OCI-LY3 (cell line): ENCODE results near the gene BOC.

ENCODE experiments used
- H2AFZ ChIP-seq: fragments of 200-600, 300-600 bp; shearing (Covaris generic); 2 replicates; pipeline ENCODE4 v1.6.0; 2014; ENCODE audit warnings: antibody characterized with exemption, low read depth, low read length
- H3K27ac ChIP-seq: fragments of 200-600, 300-600 bp; sonication (generic); 2 replicates; pipeline ENCODE4 v1.5.1; 2014; ENCODE audit warnings: mild to moderate bottlenecking, low read length, moderate library complexity, mixed read lengths
- H3K27me3 ChIP-seq: fragments of 200-600, 300-600 bp; sonication (generic); 2 replicates; pipeline ENCODE4 v1.6.1; 2014; ENCODE audit warnings: low read depth, low read length, mixed read lengths
- H3K36me3 ChIP-seq: fragments of 200-600, 300-600 bp; sonication (generic); replicated peaks from 2 replicates; pipeline ENCODE3; 2014; ENCODE audit warnings: low read depth, low read length, mixed read lengths
- H3K4me1 ChIP-seq: fragments of 300-600, 200-600 bp; sonication (generic); 2 replicates; pipeline ENCODE4 v1.6.1; 2014; ENCODE audit warnings: low read length, mixed read lengths
- H3K4me2 ChIP-seq: fragments of 200-600, 300-600 bp; sonication (generic); 2 replicates; pipeline ENCODE4 v1.6.1; 2014; ENCODE audit warnings: low read length, mixed read lengths
- H3K4me3 ChIP-seq: fragments of 300-600, 200-600 bp; sonication (generic); 2 replicates; pipeline ENCODE4 v1.5.1; 2014; ENCODE audit warnings: antibody characterized with exemption, mild to moderate bottlenecking, low read length, moderate library complexity
- H3K79me2 ChIP-seq: fragments of 300-600, 200-600 bp; shearing (Covaris generic); 2 replicates; pipeline ENCODE4 v1.6.1; 2014; ENCODE audit warnings: mild to moderate bottlenecking, low read length, mixed read lengths
- H3K9ac ChIP-seq: fragments of 300-600, 200-600 bp; shearing (Covaris generic); 2 replicates; pipeline ENCODE4 v1.6.0; 2014; ENCODE audit warnings: mild to moderate bottlenecking, low read length, moderate library complexity
- H3K9me3 ChIP-seq: fragments of 200-600, 300-600 bp; shearing (Covaris generic); 2 replicates; pipeline ENCODE4 v1.6.1; 2014; ENCODE audit warnings: low read length, mixed read lengths; ENCODE audit not compliant: insufficient read depth
- H4K20me1 ChIP-seq: fragments of 200-600, 300-600 bp; sonication (generic); 2 replicates; pipeline ENCODE4 v1.6.1; 2016; ENCODE audit warnings: low read length, mixed read lengths; ENCODE audit not compliant: insufficient read depth
- EZH2phosphoT487 ChIP-seq: fragments of 200-600 bp; shearing (Covaris generic); IDR thresholded peaks from 2 replicates; pipeline ENCODE4 v1.6.1; 2018; ENCODE audit warnings: antibody characterized with exemption, mixed run types, low read depth
- TF ChIP-seq, protein P1 (sequence below): fragments of 200-600, 300-600 bp; sonication (generic); IDR thresholded peaks from 2 replicates; pipeline ENCODE4 v1.5.1; 2014; ENCODE audit warnings: antibody characterized with exemption, low read length, low read depth

The BOC gene

GRCh38 chr3:113268942-113269341, 57.6 kb downstream of the BOC start:
- Histone ChIP-seq H3K4me3 (no peak overlapping the region), H3K4me2 (no peak overlapping the region), H3K9ac (no peak overlapping the region), H3K27ac (no peak overlapping the region), H2AFZ (no peak overlapping the region), H3K36me3 (no peaks in the 10 kb centered on the region), H3K79me2 (no peaks in the 10 kb centered on the region), H3K9me3 (no peaks in the 10 kb centered on the region), H4K20me1 (no peaks in the 10 kb centered on the region), H3K27me3 (peaks cover 4% of the 10 kb centered on the region; the same call in 1 of the 2 replicates), H3K4me1 (no peaks in the 10 kb centered on the region)
- TF ChIP-seq EZH2phosphoT487: no peak

DNA sequence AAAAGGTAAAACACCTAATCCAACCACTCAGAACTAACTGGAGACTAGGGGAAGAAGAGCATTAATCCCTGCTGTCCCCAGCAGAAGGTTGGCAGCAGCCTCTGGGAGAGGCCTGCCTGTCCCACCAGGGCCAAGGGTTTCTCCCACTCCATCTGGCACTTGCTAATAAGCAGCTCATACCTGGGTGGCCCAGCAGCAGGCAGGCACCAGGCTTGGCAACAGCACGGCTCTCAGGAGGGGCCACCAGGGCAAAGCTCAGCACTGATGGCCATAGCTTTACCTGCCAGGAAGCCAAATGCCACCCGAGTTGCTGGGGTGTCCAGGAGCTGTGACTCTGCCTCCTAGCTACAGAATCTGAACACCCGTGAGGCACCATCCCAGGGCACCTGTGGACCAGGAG, 58.3 kb downstream of the BOC start:
- H3K4me2 ChIP-seq: no peak overlapping the region
- no peak overlapping the region for H2AFZ ChIP-seq
- no peaks in the 10 kb centered on the region for H3K79me2 ChIP-seq
- no peak for TF ChIP-seq EZH2phosphoT487
- TF ChIP-seq, protein P1, sequence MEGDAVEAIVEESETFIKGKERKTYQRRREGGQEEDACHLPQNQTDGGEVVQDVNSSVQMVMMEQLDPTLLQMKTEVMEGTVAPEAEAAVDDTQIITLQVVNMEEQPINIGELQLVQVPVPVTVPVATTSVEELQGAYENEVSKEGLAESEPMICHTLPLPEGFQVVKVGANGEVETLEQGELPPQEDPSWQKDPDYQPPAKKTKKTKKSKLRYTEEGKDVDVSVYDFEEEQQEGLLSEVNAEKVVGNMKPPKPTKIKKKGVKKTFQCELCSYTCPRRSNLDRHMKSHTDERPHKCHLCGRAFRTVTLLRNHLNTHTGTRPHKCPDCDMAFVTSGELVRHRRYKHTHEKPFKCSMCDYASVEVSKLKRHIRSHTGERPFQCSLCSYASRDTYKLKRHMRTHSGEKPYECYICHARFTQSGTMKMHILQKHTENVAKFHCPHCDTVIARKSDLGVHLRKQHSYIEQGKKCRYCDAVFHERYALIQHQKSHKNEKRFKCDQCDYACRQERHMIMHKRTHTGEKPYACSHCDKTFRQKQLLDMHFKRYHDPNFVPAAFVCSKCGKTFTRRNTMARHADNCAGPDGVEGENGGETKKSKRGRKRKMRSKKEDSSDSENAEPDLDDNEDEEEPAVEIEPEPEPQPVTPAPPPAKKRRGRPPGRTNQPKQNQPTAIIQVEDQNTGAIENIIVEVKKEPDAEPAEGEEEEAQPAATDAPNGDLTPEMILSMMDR: no peak
- H3K9me3 ChIP-seq: no peaks in the 10 kb centered on the region
- H3K9ac ChIP-seq: no peak overlapping the region
- no peak overlapping the region for H3K4me3 ChIP-seq
- no peaks in the 10 kb centered on the region for H4K20me1 ChIP-seq
- no peaks in the 10 kb centered on the region for H3K36me3 ChIP-seq
- 0 out of 2 replicates have a peak, but pooled peaks cover 4% of the 10 kb centered on the region for H3K27me3 ChIP-seq
- H3K4me1 ChIP-seq: no peaks in the 10 kb centered on the region
- no peak overlapping the region for H3K27ac ChIP-seq

DNA sequence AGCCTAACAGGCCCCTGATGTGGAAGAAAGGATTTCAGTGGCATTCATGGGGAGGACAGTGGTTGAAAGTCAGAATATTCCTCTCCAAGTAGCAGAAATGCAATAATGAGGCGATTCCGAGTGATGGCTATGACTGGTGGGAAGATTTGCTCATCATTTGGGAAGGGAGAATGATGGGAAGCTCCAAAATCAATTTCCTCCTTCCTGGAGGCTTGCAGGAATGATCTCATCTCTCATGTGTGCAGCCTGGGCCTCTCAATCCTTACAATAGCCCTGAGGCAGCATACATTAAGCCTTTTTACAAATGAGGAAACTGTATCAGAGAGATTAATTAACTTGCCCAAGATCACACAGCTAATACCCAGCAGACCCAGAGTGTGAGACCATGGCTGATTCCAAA, 58.7 kb downstream of the BOC start:
- no peak overlapping the region for H2AFZ ChIP-seq
- no peaks in the 10 kb centered on the region for H3K36me3 ChIP-seq

GRCh38 chr3:113270786-113271185, 59.4 kb downstream of the BOC start:
- no peaks in the 10 kb centered on the region for H4K20me1 ChIP-seq
- peaks cover 10% of the 10 kb centered on the region for H3K4me1 ChIP-seq
- H3K36me3 ChIP-seq: no peaks in the 10 kb centered on the region
- no peak overlapping the region for H3K9ac ChIP-seq
- no peak overlapping the region for H2AFZ ChIP-seq
- H3K4me2 ChIP-seq: no peak overlapping the region
- TF ChIP-seq, protein P1: no peak
- TF ChIP-seq EZH2phosphoT487: no peak
- H3K4me3 ChIP-seq: no peak overlapping the region
- 0 out of 2 replicates have a peak, but pooled peaks cover 4% of the 10 kb centered on the region for H3K27me3 ChIP-seq
- H3K27ac ChIP-seq: no peak overlapping the region
- no peaks in the 10 kb centered on the region for H3K79me2 ChIP-seq
- H3K9me3 ChIP-seq: no peaks in the 10 kb centered on the region

More for the DNA sequence above, 58.7 kb downstream of the BOC start:
- Histone ChIP-seq H3K9me3 (no peaks in the 10 kb centered on the region), H4K20me1 (no peaks in the 10 kb centered on the region), H3K79me2 (no peaks in the 10 kb centered on the region), H3K9ac (no peak overlapping the region), H3K4me3 (no peak overlapping the region), H3K4me1 (peaks cover 3% of the 10 kb centered on the region), H3K27ac (no peak overlapping the region), H3K27me3 (0 out of 2 replicates have a peak, but pooled peaks cover 4% of the 10 kb centered on the region), H3K4me2 (no peak overlapping the region)
- TF ChIP-seq, protein P1: no peak
- no peak for TF ChIP-seq EZH2phosphoT487
